Neural cell (in vitro differentiated cells): ENCODE measurements around the gene RNF148. TPM values are rescaled to one million over a fixed set of nuclear protein-coding genes. Genes with fewer than 3 reads are reported as not detected.

Experiments
- H2AFZ ChIP-seq: fragments of 200-600, 300-800 bp; sonication (generic), shearing (Covaris generic); 2 replicates; pipeline ENCODE4 v1.6.0; 2014; ENCODE audit warnings: low read depth, mild to moderate bottlenecking, antibody characterized with exemption, low read length, moderate library complexity
- H3F3A ChIP-seq: fragments of 200-600 bp; shearing (Covaris generic); 2 replicates; pipeline ENCODE4 v1.6.1; 2016; ENCODE audit warnings: mild to moderate bottlenecking, moderate library complexity, mixed read lengths, antibody characterized with exemption, low read length; ENCODE audit not compliant: insufficient read depth, poor library complexity, severe bottlenecking
- H3K27ac ChIP-seq: fragments of 200-600, 300-800 bp; sonication (generic), shearing (Covaris generic); 2 replicates; pipeline ENCODE4 v1.5.1; 2014; ENCODE audit warnings: mild to moderate bottlenecking, low read length, moderate library complexity
- H3K27me3 ChIP-seq: fragments of 300-800, 200-600 bp; sonication (generic), shearing (Covaris generic); 2 replicates; pipeline ENCODE4 v1.6.0; 2014; ENCODE audit warnings: mild to moderate bottlenecking, low read depth, low read length, moderate library complexity; ENCODE audit not compliant: insufficient read depth
- H3K36me3 ChIP-seq: fragments of 300-800, 200-600 bp; sonication (generic), shearing (Covaris generic); 2 replicates; pipeline ENCODE4 v1.5.1; 2014; ENCODE audit warnings: mild to moderate bottlenecking, antibody characterized with exemption, low read length, moderate library complexity; ENCODE audit not compliant: insufficient read depth
- H3K4me2 ChIP-seq: fragments of 300-800, 200-600 bp; sonication (generic), shearing (Covaris generic); 2 replicates; pipeline ENCODE4 v1.6.0; 2014; ENCODE audit warnings: mild to moderate bottlenecking, low read length
- H3K4me3 ChIP-seq: fragments of 300-800, 200-600 bp; sonication (generic), shearing (Covaris generic); 2 replicates; pipeline ENCODE4 v1.5.1; 2014; ENCODE audit warnings: mild to moderate bottlenecking, low read length, moderate library complexity
- H3K79me2 ChIP-seq: fragments of 200-600 bp; shearing (Covaris generic); replicated peaks from 2 replicates; pipeline ENCODE4 v1.6.0; 2014; ENCODE audit warnings: mild to moderate bottlenecking, low read length, moderate library complexity; ENCODE audit not compliant: insufficient read depth
- H3K9ac ChIP-seq: fragments of 300-800, 200-600 bp; sonication (generic), shearing (Covaris generic); 2 replicates; pipeline ENCODE4 v1.6.1; 2016; ENCODE audit warnings: mild to moderate bottlenecking, low read length, mixed read lengths
- H3K9me2 ChIP-seq: fragments of 200-600 bp; shearing (Covaris generic); 2 replicates; pipeline ENCODE4 v1.6.1; 2016; ENCODE audit warnings: mild to moderate bottlenecking, low read length, mixed read lengths; ENCODE audit not compliant: insufficient read depth
- H3K9me3 ChIP-seq: fragments of 200-600, 300-800 bp; sonication (generic), shearing (Covaris generic); 2 replicates; pipeline ENCODE4 v1.6.1; 2016; ENCODE audit warnings: mild to moderate bottlenecking, mixed run types, low read length, moderate library complexity, mixed read lengths
- H4K20me1 ChIP-seq: fragments of 200-600 bp; shearing (Covaris generic); 2 replicates; pipeline ENCODE4 v1.6.1; 2016; ENCODE audit warnings: mild to moderate bottlenecking, mixed run types; ENCODE audit not compliant: insufficient read depth
- EP300 ChIP-seq: fragments of 450-650 bp; conservative IDR thresholded peaks from 2 replicates; pipeline ENCODE4 v1.6.1; 2014; ENCODE audit warnings: antibody characterized with exemption, mild to moderate bottlenecking, moderate library complexity; ENCODE audit not compliant: poor library complexity, severe bottlenecking
- EZH2 ChIP-seq: fragments of 200-600, 300-800 bp; shearing (Covaris generic), sonication (generic); IDR thresholded peaks from 2 replicates; pipeline ENCODE4 v1.6.1; 2014; ENCODE audit warnings: antibody characterized with exemption, low read length, borderline replicate concordance, mild to moderate bottlenecking; ENCODE audit not compliant: insufficient read depth, poor library complexity, severe bottlenecking
- MXI1 ChIP-seq: fragments of 450-650 bp; conservative IDR thresholded peaks from 2 replicates; pipeline ENCODE4 v1.6.1; 2014; ENCODE audit warnings: antibody characterized with exemption, mild to moderate bottlenecking; ENCODE audit not compliant: poor library complexity, severe bottlenecking
- POLR2AphosphoS5 ChIP-seq: IDR thresholded peaks from 2 replicates; pipeline ENCODE4 v1.6.1; 2012
- RAD21 ChIP-seq: fragments of 450-650 bp; conservative IDR thresholded peaks from 2 replicates; pipeline ENCODE4 v1.6.1; 2014; ENCODE audit warnings: antibody characterized with exemption, mild to moderate bottlenecking, moderate library complexity
- REST ChIP-seq: IDR thresholded peaks from 2 replicates; pipeline ENCODE4 v1.6.1; 2012; ENCODE audit warnings: borderline replicate concordance
- SMC3 ChIP-seq: fragments of 450-650 bp; conservative IDR thresholded peaks from 2 replicates; pipeline ENCODE4 v1.6.1; 2014; ENCODE audit warnings: antibody characterized with exemption, mild to moderate bottlenecking, moderate library complexity; ENCODE audit not compliant: poor library complexity
- TAF1 ChIP-seq: IDR thresholded peaks from 2 replicates; pipeline ENCODE4 v1.6.1; 2012; ENCODE audit warnings: low read depth
- polyA plus RNA-seq: library from polyadenylated mRNA; depleted of rRNA; stranded (reverse); fragments of >200 nt; gene quantifications from 2 replicates; pipeline ENCODE4 v1.2.3, GENCODE V29; 2014
- TF ChIP-seq, protein P1 (sequence below): fragments of 450-650 bp; IDR thresholded peaks from 2 replicates; pipeline ENCODE4 v1.5.1; 2014; ENCODE audit warnings: antibody characterized with exemption, mild to moderate bottlenecking, moderate library complexity; ENCODE audit not compliant: poor library complexity, severe bottlenecking

Gene RNF148
- polyA plus RNA-seq, 1 donor from 2014 or later: 0.25 TPM

DNA sequence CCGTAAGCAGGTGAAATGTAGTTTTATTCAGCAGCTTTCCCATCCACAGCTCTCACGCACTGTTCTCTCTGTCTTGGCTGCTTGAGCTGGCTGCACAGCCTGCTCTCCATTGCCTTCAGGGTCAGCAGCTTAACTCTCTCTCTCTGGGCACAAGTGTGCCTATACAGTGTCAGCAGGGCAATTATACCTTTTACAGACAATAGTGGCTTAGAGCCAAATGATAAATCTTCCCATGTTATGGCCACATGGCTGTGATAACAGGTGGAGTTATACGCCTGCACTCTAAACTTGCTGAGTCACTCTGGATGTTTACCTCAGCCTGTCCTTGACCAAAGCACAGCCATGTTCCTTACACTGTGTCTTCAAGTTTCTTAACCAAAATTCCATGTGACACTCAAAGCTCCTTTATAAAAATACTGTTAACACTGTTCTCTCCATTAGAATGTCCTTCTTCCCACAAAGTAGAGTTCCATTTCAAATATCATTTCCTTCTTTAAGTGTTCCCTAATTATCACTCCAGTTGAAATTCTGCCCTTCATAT is 9.9 kb downstream of the RNF148 start:
- H3K4me2 ChIP-seq: no peak overlapping the region
- H3K27me3 ChIP-seq: no peaks in the 10 kb centered on the region
- no peaks in the 10 kb centered on the region for H4K20me1 ChIP-seq
- no peak overlapping the region for H3K27ac ChIP-seq
- H3K9me2 ChIP-seq: no peaks in the 10 kb centered on the region
- no peak overlapping the region for H2AFZ ChIP-seq
- no peaks in the 10 kb centered on the region for H3K79me2 ChIP-seq
- no peaks in the 10 kb centered on the region for H3F3A ChIP-seq
- H3K36me3 ChIP-seq: no peaks in the 10 kb centered on the region
- H3K9me3 ChIP-seq: no peaks in the 10 kb centered on the region
- H3K9ac ChIP-seq: no peak overlapping the region
- no peak overlapping the region for H3K4me3 ChIP-seq
- no peak for TF ChIP-seq POLR2AphosphoS5
- no peak for TF ChIP-seq TAF1

GRCh38 chr7:122691569-122692235 is 11.0 kb downstream of the RNF148 start:
- H3K79me2 ChIP-seq: no peaks in the 10 kb centered on the region
- H3K36me3 ChIP-seq: no peaks in the 10 kb centered on the region
- H3K9me2 ChIP-seq: no peaks in the 10 kb centered on the region
- TF ChIP-seq SMC3 (no peak), POLR2AphosphoS5 (no peak), EZH2 (no peak), EP300 (no peak)
- TF ChIP-seq, protein P1, sequence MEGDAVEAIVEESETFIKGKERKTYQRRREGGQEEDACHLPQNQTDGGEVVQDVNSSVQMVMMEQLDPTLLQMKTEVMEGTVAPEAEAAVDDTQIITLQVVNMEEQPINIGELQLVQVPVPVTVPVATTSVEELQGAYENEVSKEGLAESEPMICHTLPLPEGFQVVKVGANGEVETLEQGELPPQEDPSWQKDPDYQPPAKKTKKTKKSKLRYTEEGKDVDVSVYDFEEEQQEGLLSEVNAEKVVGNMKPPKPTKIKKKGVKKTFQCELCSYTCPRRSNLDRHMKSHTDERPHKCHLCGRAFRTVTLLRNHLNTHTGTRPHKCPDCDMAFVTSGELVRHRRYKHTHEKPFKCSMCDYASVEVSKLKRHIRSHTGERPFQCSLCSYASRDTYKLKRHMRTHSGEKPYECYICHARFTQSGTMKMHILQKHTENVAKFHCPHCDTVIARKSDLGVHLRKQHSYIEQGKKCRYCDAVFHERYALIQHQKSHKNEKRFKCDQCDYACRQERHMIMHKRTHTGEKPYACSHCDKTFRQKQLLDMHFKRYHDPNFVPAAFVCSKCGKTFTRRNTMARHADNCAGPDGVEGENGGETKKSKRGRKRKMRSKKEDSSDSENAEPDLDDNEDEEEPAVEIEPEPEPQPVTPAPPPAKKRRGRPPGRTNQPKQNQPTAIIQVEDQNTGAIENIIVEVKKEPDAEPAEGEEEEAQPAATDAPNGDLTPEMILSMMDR: no peak
- H3K9me3 ChIP-seq: no peaks in the 10 kb centered on the region
- no peaks in the 10 kb centered on the region for H3F3A ChIP-seq
- no peaks in the 10 kb centered on the region for H3K27me3 ChIP-seq
- no peak overlapping the region for H3K27ac ChIP-seq
- no peaks in the 10 kb centered on the region for H4K20me1 ChIP-seq
- no peak overlapping the region for H3K4me2 ChIP-seq
- H2AFZ ChIP-seq: no peak overlapping the region
- H3K4me3 ChIP-seq: no peak overlapping the region
- H3K9ac ChIP-seq: no peak overlapping the region

- Histone ChIP-seq H3K4me3 (no peak overlapping the region), H4K20me1 (no peaks in the 10 kb centered on the region), H3K4me2 (no peak overlapping the region), H3K9me2 (no peaks in the 10 kb centered on the region), H3K27me3 (no peaks in the 10 kb centered on the region), H3K27ac (no peak overlapping the region), H3K36me3 (no peaks in the 10 kb centered on the region), H3K9me3 (no peaks in the 10 kb centered on the region), H3K9ac (no peak overlapping the region), H3F3A (no peaks in the 10 kb centered on the region), H2AFZ (no peak overlapping the region), H3K79me2 (no peaks in the 10 kb centered on the region)
- no peak for TF ChIP-seq RAD21
- no peak for TF ChIP-seq EZH2
- TF ChIP-seq SMC3: no peak
- TF ChIP-seq, protein P1: no peak
- TF ChIP-seq POLR2AphosphoS5: no peak
- no peak for TF ChIP-seq TAF1
- TF ChIP-seq REST: no peak
- no peak for TF ChIP-seq MXI1
- TF ChIP-seq EP300: no peak
Observed at GRCh38 chr7:122689346-122690109, 13.2 kb downstream of the RNF148 start.
